GM13977 (cell line): ENCODE data around the gene RNF2.

Experiments
- DNase-seq: peaks from one replicate; pipeline ENCODE4 v3.0.0; 2012; ENCODE audit warnings: low spot score
- CTCF ChIP-seq: IDR thresholded peaks from 2 replicates; pipeline ENCODE4 v1.5.1; 2012; ENCODE audit warnings: mild to moderate bottlenecking, control low read depth; ENCODE audit not compliant: insufficient read depth; ENCODE audit errors: extremely low read depth, missing control alignments
- in situ Hi-C: fragments of 300-500 bp; cut with MboI; formaldehyde crosslinking; loops from one replicate; pipeline ENCODE4 v1.12.0; 2022; ENCODE audit warnings: low sequenced_read_pairs, low pct_unique_long_range_greater_than_20kb, mixed read lengths, inconsistent platforms; ENCODE audit not compliant: unreplicated experiment

RNF2 gene

GRCh38 chr1:185017338-185017737 is 28.0 kb upstream of the RNF2 start:
- DNase-seq, result no peak
- in situ Hi-C loops, result no loop called here
- no peak for TF ChIP-seq CTCF

GRCh38 chr1:185017966-185018365 is 27.4 kb upstream of the RNF2 start:
- no peak for TF ChIP-seq CTCF
- no peak for DNase-seq

DNA sequence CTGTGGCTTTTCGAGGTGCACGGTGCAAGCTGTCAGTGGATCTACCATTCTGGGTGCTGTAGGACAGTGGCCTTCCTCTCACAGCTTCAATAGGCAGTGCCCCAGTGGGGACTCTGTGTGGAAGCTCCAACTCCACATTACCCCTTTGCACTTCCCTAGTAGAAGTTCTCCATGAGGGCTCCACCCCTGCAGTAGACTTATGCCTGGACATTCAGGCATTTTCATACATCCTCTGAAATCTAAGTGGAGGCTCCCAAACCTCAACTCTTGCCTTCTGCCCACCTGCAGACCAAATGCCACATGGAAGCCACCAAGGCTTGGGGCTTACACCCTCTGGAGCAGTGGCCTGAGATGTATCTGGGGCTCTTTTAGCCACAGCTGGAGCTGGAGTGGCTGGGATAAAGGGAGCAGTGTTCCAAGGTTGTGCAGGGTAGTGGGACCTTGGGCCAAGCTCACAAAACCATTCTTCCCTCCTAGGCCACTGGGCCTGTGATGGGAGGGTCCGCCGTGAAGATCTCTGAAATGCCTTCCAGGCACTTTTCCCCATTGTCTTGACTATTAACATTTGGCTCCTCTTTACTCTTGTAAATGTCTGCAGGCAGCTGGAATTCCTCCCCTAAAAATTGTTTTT is 18.0 kb upstream of the RNF2 start:
- in situ Hi-C loops, result no loop called here
- no peak for DNase-seq
- no peak for TF ChIP-seq CTCF

More at GRCh38 chr1:185017966-185018365, 27.4 kb upstream of the RNF2 start:
- in situ Hi-C loops, result no loop called here

- no peak for DNase-seq
- no peak for TF ChIP-seq CTCF
- in situ Hi-C loops, result no loop called here
These were observed 11.7 kb upstream of the RNF2 start for GRCh38 chr1:185033686-185034085.

- in situ Hi-C loops, result no loop called here
- no peak for TF ChIP-seq CTCF
- DNase-seq, result no peak
These were observed 10.1 kb upstream of the RNF2 start for GRCh38 chr1:185035258-185035657.

DNA sequence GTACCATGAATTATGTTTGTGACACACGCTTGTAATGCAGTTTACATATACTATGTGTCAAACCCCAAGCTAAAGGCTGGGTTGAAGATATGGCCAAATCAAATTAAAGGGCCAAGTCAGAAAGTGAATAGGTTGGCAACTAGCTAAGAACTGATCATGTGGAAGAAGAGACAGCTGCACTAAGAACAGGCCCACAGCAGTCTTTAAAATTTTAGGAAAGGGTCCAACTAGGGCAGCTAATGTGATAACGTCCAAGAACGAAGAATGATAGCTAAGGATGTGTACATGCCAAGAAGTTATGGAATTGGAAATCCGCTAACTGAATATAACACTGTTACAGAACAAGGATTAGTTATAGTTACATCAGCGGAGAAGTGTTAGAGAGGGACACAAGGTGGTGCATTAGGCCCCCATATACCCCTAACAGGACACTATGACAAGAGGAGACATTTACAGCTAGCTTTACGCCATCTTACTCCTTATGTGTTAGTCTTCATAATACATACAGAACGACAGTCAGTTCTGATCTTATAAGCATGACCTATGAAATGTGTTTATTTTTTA is 6.5 kb upstream of the RNF2 start:
- in situ Hi-C loops, result no loop called here
- DNase-seq, result no peak
- TF ChIP-seq CTCF, result no peak
